Hepatocyte (in vitro differentiated cells): Measurements from ENCODE around the gene LCN2. TPM values are rescaled to one million over a fixed set of nuclear protein-coding genes. Genes with fewer than 3 reads are reported as not detected.

Experiments used
- DNase-seq: peaks from one replicate; pipeline ENCODE4 v3.0.0-alpha.2; 2016; ENCODE audit warnings: low spot score
- H2AFZ ChIP-seq: fragments of 200-600 bp; sonication (generic); 2 replicates; pipeline ENCODE4 v1.6.0; 2016; ENCODE audit warnings: antibody characterized with exemption, mild to moderate bottlenecking
- H3K27ac ChIP-seq: fragments of 200-600 bp; sonication (generic); 2 replicates; pipeline ENCODE4 v1.5.1; 2016; ENCODE audit warnings: mild to moderate bottlenecking
- H3K27me3 ChIP-seq: fragments of 200-600 bp; sonication (generic); 2 replicates; pipeline ENCODE4 v1.6.1; 2016
- H3K36me3 ChIP-seq: fragments of 200-600 bp; sonication (generic); replicated peaks from 2 replicates; pipeline ENCODE4 v1.5.1; 2016; ENCODE audit warnings: low read depth; ENCODE audit not compliant: insufficient read depth
- H3K4me1 ChIP-seq: fragments of 200-600 bp; sonication (generic); 2 replicates; pipeline ENCODE4 v1.5.1; 2016; ENCODE audit warnings: mild to moderate bottlenecking, moderate library complexity; ENCODE audit not compliant: insufficient read depth
- H3K4me2 ChIP-seq: fragments of 200-600 bp; sonication (generic); 2 replicates; pipeline ENCODE4 v1.6.0; 2016
- H3K4me3 ChIP-seq: fragments of 200-600 bp; sonication (generic); 2 replicates; pipeline ENCODE4 v1.5.1; 2016; ENCODE audit warnings: mild to moderate bottlenecking
- H3K79me2 ChIP-seq: fragments of 200-600 bp; sonication (generic); 2 replicates; pipeline ENCODE4 v1.6.0; 2017; ENCODE audit warnings: mild to moderate bottlenecking
- H3K9me2 ChIP-seq: fragments of 200-600 bp; sonication (generic); replicated peaks from 2 replicates; pipeline ENCODE4 v1.6.0; 2017; ENCODE audit warnings: mild to moderate bottlenecking; ENCODE audit not compliant: insufficient read depth
- H3K9me3 ChIP-seq: fragments of 200-600 bp; sonication (generic); 2 replicates; pipeline ENCODE4 v1.5.1; 2016; ENCODE audit warnings: low read depth, mild to moderate bottlenecking
- H4K20me1 ChIP-seq: fragments of 200-600 bp; sonication (generic); 2 replicates; pipeline ENCODE4 v1.6.0; 2016; ENCODE audit warnings: mild to moderate bottlenecking; ENCODE audit not compliant: insufficient read depth, poor library complexity, severe bottlenecking
- CTCF ChIP-seq: fragments of 200-600 bp; sonication (generic); IDR thresholded peaks from 2 replicates; pipeline ENCODE4 v1.5.1; 2016; ENCODE audit warnings: antibody characterized with exemption, mild to moderate bottlenecking; ENCODE audit not compliant: poor library complexity
- EZH2 ChIP-seq: fragments of 200-600 bp; sonication (generic); IDR thresholded peaks from 2 replicates; pipeline ENCODE4 v1.6.1; 2016; ENCODE audit warnings: antibody characterized with exemption, mild to moderate bottlenecking, borderline replicate concordance
- EZH2phosphoT487 ChIP-seq: fragments of 200-600 bp; sonication (generic); IDR thresholded peaks from one replicate; pipeline ENCODE4 v1.6.1; 2018; ENCODE audit warnings: antibody characterized with exemption, mild to moderate bottlenecking, low read depth, moderate library complexity; ENCODE audit not compliant: unreplicated experiment, severe bottlenecking
- WGBS: methylation state at CpG from one replicate; pipeline ENCODE4 v1.1.6; 2016; ENCODE audit warnings: low lambda C conversion rate; ENCODE audit errors: missing lambda C conversion rate; 5-methylcytosine and 5-hydroxymethylcytosine counted together
- polyA plus RNA-seq: library from polyadenylated mRNA; unstranded; fragments of >200 nt; fragmentation: Nextera tagmentation; extraction: Ambion mirVana; gene quantifications from 2 replicates; pipeline ENCODE4 v1.2.1, GENCODE V29; 2016
- total RNA-seq: library from RNA; depleted of rRNA; stranded (reverse); fragments of >200 nt; gene quantifications from 2 replicates; pipeline ENCODE4 v1.2.3, GENCODE V29; 2014

The LCN2 gene
- total and polyA plus RNA-seq, 2 experiments from 2014 or later = 5.3 to 12.8 TPM

DNA sequence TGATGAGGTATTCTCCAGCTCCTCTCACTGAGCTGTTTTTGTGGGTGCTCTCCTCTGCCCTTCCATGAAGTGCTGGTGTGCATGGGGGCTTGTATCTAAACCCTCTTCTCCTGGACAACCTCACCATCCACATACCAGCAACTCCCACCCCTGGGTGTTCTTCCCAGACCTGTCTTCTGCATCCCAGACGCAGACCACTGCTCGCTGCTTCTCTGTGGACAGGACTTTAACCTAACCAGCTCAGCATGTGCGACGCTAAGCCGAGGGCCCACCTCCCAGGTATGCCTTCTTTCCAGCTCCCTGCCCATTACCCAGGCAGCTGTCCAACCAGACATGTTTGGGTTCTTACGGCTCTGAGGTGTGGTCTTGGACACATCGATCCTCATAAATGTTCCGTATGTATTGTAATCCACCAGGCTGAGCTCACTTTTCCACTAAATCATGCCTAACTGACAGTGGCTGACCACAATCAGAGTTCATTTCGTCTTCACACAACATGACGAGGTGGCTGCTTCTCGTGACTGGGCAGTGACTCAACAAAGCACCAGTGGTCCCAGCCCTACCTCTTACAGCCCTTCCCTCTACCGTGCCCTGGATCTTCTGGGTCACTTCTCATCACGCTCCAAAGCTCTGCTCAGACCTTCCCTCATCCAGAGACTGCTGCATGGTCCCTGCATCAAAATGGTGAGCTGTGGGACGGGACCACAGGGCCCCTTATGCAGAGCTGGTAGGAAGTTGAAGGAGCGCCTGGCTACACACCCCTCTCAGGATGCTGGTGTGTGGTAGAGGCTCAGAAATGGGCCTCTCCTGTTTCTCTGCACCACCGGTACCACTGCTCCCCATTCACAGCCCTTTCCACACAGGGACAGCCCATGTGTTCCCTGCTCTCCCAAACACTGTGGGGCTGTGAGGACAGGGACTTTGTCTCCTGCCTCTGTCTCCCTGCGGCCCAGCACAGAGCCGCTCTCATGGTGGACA lies 12.1 kb upstream of the LCN2 start:
- TF ChIP-seq CTCF (no peak), EZH2phosphoT487 (no peak), EZH2 (no peak)
- Histone ChIP-seq H3K27me3 (no peaks in the 10 kb centered on the region), H3K4me1 (no peaks in the 10 kb centered on the region), H3K4me3 (no peak overlapping the region), H2AFZ (no peak overlapping the region), H3K36me3 (no peaks in the 10 kb centered on the region), H3K9me2 (no peaks in the 10 kb centered on the region), H3K27ac (no peak overlapping the region), H3K79me2 (no peaks in the 10 kb centered on the region), H3K9me3 (no peaks in the 10 kb centered on the region), H3K4me2 (no peak overlapping the region), H4K20me1 (no peaks in the 10 kb centered on the region)
- no peak for DNase-seq
- WGBS = 86% methylated on average over 18 of the region's 18 CpGs

GRCh38 chr9:128138001-128138400 lies 11.3 kb upstream of the LCN2 start:
- Histone ChIP-seq H3K9me3 (no peaks in the 10 kb centered on the region), H3K36me3 (no peaks in the 10 kb centered on the region), H2AFZ (no peak overlapping the region), H3K27ac (no peak overlapping the region), H3K4me3 (no peak overlapping the region), H3K4me1 (no peaks in the 10 kb centered on the region), H4K20me1 (no peaks in the 10 kb centered on the region), H3K79me2 (no peaks in the 10 kb centered on the region), H3K9me2 (no peaks in the 10 kb centered on the region), H3K27me3 (no peaks in the 10 kb centered on the region), H3K4me2 (no peak overlapping the region)
- WGBS = 95% methylated on average over 3 of the region's 3 CpGs
- TF ChIP-seq EZH2 (no peak), EZH2phosphoT487 (no peak), CTCF (no peak)
- no peak for DNase-seq

GRCh38 chr9:128139621-128140020 lies 9.6 kb upstream of the LCN2 start:
- Histone ChIP-seq H3K4me3 (no peak overlapping the region), H3K9me3 (no peaks in the 10 kb centered on the region), H2AFZ (no peak overlapping the region), H3K27me3 (no peaks in the 10 kb centered on the region), H3K79me2 (no peaks in the 10 kb centered on the region), H3K4me1 (no peaks in the 10 kb centered on the region), H3K4me2 (no peak overlapping the region), H4K20me1 (no peaks in the 10 kb centered on the region), H3K36me3 (no peaks in the 10 kb centered on the region), H3K9me2 (no peaks in the 10 kb centered on the region), H3K27ac (no peak overlapping the region)
- DNase-seq = no peak
- WGBS = 95% methylated on average over 6 of the region's 16 CpGs
- TF ChIP-seq EZH2phosphoT487 (no peak), CTCF (no peak), EZH2 (no peak)
